Activated CD4-positive, alpha-beta T cell treated with anti-CD3 and anti-CD28 coated beads for 24 hours (primary cell): ENCODE measurements around the gene SOAT2.

ENCODE experiments used
- DNase-seq, 2 donors: peaks; one replicate each; pipeline ENCODE4 v3.0.0-alpha.2; 2020; ENCODE audit warnings: low read depth in 2 of 2

SOAT2 gene

DNA sequence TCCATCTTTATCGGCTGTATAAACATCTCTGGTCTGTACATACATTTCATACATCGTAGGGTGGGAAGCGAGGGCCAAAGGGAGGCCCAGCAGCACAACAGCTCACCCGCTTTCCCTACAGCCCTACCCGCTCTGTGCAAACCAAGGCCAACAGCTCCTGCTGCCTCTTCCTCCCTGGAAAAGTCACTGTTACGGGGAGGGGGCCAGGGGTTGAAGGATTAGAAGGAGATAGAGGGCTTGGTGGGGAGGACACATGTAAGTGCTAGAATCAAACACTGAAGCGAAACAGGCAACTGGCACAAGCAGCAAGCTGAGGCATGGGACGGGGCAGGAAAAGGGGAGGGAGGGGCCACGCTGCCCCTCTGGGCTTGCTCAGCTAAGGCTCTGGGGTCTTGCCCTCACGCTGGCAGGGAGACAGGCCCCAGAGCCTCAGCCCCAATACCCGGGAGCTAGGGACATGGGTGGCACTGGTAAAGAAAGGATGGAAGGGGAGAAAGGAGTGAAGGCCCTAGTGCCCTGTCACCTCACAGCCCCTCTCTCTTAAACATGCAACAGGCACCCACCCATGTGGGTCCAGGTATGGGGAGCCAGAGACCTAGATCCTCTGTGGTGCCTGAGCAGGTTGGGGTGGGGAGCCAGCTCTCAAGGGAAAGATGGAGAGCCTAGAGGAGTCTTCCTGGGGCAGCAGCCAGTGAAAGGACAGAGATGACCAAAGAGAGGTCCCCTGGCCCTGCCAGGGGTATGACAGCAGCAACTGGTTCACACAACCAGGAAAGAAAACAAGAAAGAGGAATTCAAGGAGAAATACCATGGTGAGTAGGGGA lies 38.5 kb upstream of the SOAT2 start:
- DNase-seq, result no peak

- DNase-seq, result no peak
These were observed 37.8 kb upstream of the SOAT2 start for GRCh38 chr12:53065470-53065869.

GRCh38 chr12:53065975-53066931 lies 37.0 kb upstream of the SOAT2 start:
- peak; percentile 48 to 62 for DNase-seq

GRCh38 chr12:53067074-53067992 lies 36.0 kb upstream of the SOAT2 start:
- no peak for DNase-seq

- no peak for DNase-seq
These were observed 35.1 kb upstream of the SOAT2 start for GRCh38 chr12:53067993-53068770.

DNA sequence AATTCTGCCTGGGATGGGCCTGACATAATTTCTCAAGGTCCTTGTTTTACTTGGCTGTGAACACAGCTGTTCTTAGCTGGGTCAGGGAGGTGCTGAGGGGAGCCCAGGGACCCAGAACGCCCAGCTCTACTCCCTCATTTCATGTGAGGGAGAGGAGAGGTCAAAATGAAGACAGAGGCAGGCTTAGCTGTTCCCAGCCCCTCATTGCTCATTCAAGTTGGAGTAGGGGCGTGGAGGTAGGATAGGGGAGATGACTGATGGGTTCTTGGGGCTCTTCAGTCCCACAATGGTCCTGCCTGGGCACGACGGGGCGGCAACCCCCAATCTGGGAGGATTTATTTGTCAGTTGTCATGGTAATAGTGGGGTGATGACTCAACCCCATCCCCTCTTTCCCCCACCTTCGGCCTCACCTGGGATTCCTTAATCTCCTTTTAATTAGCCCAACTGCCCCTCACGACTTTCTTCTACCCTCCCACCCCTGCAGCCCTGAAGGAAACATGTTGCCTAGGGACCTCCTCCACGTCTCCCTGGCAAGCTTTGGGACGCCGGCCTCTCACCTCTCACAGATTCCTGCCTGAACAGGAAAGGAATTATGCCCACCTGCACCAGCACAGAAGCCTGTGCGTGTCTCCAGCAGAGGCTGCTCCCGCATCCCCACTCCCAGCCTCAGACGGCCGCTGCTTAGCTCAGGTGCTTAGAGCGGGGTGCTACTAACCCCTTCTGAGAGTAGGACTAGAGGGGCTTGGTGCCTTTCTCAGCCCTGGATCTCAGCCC lies 34.3 kb upstream of the SOAT2 start:
- no peak for DNase-seq

GRCh38 chr12:53069621-53070410 lies 33.5 kb upstream of the SOAT2 start:
- DNase-seq, result no peak

DNA sequence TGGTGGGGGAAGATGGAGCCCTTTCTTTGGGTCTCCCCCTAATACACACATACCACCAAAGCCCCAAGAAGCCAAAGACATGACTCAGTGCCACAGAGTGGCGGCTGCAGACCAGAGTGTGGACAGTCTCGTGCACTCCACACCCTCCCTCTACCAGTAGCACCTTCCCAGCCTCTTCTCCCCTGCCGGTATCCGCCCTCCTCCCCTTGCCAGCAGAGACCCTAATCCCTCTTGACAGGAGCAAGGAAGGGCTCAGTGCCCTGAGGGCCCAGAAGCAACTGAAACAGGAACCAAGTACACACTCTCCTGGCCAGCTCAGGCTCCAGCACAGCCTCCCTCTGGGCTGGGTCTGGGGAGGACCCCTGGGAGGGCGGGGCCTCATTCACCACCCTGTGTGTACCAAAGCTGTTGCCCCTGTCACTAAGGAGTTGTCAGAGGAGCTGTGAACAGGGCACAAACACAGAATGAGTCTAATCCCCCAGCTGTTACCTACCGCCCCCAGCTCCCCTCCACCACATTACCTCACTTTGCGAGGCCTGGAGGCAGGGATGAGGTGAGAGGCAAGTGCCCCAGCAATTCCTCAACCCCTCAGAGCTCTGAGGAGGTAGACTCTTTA lies 32.3 kb upstream of the SOAT2 start:
- DNase-seq, result no peak

DNA sequence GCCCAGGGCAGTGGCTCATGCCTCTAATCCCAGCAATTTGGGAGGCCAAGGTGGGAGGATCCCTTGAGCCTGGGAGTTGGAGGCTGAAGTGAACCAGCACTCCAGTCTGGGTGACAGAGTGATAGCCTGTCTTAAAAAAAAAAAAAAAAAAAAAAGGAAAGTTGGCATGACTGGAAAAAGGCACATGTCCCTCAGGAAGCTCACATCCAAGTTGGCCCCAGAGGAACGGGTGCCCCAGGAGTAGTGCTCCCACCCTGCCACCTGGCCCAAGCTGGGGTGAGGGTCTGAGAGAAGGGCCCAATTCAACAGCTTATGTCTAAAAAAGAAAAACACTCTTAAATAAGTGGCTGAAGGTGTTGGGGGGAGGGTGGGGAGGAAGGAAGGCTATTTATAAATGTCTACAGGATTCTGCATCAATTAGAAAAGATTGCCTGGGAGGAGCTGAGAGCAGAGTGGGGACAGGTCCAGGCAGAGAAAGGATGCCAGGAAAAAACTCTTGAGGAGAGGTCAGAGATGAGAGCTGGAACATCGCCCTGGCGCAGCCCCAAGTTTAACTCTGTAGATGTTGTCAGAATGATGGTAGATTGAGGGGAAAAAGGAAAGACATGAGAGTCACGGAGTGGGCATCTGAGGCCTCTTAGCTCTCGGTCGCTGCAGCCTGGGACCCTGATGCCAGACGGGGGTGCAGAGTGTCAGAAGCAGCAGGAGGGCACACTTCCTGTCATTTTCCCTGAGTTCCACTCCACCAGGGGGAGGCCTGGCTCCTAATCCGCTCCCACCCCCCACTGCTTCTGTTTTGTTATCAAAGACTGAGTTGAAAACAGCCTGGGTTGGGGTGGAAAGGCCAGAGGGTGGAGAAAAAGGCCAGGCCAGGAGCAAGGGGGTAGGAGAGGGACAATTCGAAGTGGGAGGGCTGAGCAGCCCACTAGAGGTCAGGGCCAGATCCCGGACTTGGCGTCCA lies 31.4 kb upstream of the SOAT2 start:
- no peak for DNase-seq

- DNase-seq, result no peak
These were observed 29.4 kb upstream of the SOAT2 start for GRCh38 chr12:53073881-53074280.

DNA sequence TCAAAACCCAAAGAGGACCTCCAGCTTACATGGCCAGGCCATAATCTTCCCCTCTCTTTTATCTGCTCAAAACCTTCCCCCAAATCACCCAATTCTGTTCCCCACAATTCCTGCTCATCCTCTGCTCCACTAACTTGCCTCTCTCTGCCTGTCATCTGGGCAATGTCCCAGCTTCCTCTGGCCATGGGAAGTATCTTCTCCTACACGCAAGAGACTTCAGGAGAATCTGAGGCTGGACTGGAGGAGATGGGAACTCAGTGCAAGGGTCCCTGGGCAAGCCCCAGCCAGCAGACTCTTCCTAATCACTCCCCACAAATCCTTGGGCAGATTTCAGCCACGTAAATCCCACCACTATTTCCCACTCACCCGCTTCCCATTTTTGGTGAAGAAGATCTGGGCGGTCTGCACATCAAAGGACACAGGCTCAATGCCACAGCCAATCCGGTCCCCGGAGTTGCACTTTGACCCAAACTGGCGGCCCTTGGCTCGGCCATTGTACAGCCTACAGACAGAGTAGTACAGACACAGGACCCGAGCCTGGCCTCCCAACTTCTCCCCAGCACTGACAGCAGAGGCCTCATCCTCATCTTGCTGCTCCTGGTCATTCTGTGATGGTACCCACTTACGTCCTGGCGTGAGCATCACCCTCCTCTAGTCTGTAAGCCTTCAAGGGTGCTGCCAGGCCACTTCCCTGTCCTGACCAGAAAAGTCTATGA lies 28.8 kb upstream of the SOAT2 start:
- no peak for DNase-seq

DNA sequence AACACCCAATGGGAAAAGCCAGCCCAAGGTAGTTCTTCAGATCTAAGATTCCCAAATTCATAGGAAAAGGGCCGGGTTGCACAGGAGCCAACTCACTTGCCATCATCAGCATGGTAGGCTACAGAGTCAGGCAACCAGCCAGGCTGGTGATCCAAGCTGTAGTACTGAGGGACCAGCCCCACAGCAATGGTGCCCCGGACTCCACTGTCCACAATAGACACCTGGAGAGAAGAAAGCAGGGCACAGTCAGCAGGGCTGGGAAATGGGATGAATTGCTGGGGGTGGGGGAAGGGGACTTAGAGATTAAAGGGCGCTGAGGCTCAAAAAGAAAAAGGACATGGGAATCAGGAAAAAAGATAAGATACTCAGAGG lies 28.3 kb upstream of the SOAT2 start:
- DNase-seq, result no peak

GRCh38 chr12:53076461-53076860 lies 26.8 kb upstream of the SOAT2 start:
- no peak for DNase-seq

GRCh38 chr12:53077030-53077429 lies 26.3 kb upstream of the SOAT2 start:
- no peak for DNase-seq

DNA sequence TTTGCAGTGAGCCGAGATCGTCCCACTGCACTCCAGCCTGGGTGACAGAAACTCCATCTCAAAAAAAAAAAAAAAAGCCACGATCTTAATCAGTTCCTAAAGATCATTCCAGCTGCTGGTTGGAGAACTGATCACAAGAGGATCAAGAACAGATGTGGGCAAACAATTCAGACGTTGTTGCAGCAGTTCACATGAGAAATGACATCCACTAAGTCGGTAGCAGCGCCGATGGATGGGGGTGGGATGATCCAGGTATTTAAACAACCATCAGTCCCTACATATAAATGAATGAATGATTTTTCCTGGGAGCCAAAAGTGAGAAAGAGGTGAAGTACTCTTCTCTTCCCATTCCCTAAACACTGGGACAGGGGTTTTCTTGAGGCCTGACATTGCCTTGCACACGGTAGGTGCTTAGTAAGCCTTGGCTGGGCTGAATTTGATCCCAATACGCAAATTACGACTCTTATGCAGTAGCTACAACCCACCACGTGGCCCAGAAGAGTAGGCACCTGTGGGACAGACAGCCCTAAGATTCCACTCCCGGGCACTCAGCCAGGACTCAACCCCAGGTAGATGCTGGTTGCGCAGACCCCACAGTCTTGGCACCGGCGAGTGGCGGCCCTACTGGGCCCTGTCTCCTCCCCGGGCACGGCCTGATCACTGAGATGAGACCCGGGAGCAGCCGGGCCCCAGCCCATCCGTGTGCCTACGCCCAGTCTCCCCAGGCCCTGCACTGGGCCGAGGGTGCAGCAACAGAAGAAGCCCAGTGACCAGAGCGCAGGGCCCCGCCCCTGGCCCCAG lies 24.7 kb upstream of the SOAT2 start:
- no peak for DNase-seq
